ENCODE data around the gene CWC27.

GRCh38 chr5:64869419-64869818, 100.7 kb downstream of the CWC27 start:
- TF ChIP-seq CTCF (IDR thresholded peaks at IDR 0.05) (no peak), POLR2A (IDR thresholded peaks at IDR 0.05) (no peak)

Measured in vagina (tissue), 2 donors.